ENCODE measurements around the gene P2RX3. TPM values are rescaled to one million over a fixed set of nuclear protein-coding genes. Genes with fewer than 3 reads are reported as not detected.

Gene P2RX3
- total RNA-seq, 2 donors from 2014 or later, result 0.40 TPM; not detected in 1

DNA sequence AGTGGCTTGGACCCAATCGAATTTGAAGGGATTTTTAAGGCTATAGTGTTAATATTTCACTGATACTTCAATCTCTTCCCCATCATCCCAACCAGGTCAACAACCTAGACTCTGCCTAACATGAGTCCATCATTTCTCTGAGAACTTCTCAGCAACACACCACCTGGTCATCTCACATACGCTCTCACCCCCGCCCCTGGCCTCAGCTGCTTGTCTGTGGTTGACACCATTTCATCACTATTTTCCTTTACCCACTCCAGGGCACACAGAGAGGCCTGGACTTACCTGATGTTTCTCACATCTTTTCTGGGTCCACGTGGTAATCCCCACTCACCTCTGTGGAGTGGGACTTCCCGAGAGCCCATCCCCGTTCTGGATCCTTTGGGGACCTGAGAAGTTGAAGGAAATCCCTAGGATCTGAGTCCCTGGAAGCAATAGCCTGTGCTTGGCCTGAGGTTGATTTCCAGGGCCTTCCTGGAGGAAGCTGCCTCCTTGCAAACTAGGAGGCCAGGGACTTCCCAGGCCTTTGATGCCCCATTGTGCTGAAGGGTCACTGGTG lies 3.2 kb downstream of the P2RX3 start:
- Histone ChIP-seq H3K9me3 (no peaks in the 10 kb centered on the region), H3K4me3 (no peak overlapping the region), H3K36me3 (no peaks in the 10 kb centered on the region), H3K27ac (no peak overlapping the region), H3K4me1 (replicated peaks) (no peaks in the 10 kb centered on the region), H3K27me3 (replicated peaks; ENCODE audit: insufficient read depth) (no peaks in the 10 kb centered on the region)
- intact Hi-C loops (cut with DNase I), result loop anchor here (10.0 kb wide), 1 partner anchor 183 kb away; no protein-coding TSS in a partner anchor
- TF ChIP-seq, protein P1, sequence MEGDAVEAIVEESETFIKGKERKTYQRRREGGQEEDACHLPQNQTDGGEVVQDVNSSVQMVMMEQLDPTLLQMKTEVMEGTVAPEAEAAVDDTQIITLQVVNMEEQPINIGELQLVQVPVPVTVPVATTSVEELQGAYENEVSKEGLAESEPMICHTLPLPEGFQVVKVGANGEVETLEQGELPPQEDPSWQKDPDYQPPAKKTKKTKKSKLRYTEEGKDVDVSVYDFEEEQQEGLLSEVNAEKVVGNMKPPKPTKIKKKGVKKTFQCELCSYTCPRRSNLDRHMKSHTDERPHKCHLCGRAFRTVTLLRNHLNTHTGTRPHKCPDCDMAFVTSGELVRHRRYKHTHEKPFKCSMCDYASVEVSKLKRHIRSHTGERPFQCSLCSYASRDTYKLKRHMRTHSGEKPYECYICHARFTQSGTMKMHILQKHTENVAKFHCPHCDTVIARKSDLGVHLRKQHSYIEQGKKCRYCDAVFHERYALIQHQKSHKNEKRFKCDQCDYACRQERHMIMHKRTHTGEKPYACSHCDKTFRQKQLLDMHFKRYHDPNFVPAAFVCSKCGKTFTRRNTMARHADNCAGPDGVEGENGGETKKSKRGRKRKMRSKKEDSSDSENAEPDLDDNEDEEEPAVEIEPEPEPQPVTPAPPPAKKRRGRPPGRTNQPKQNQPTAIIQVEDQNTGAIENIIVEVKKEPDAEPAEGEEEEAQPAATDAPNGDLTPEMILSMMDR (IDR thresholded peaks at IDR 0.05), result no peak
- TF ChIP-seq POLR2A (IDR thresholded peaks at IDR 0.05) (no peak), POLR2AphosphoS5 (IDR thresholded peaks at IDR 0.05) (no peak)
- 87% methylated on average over 6 of the region's 6 CpGs for WGBS
- DNase-seq (ENCODE audit: low spot score), result no peak

DNA sequence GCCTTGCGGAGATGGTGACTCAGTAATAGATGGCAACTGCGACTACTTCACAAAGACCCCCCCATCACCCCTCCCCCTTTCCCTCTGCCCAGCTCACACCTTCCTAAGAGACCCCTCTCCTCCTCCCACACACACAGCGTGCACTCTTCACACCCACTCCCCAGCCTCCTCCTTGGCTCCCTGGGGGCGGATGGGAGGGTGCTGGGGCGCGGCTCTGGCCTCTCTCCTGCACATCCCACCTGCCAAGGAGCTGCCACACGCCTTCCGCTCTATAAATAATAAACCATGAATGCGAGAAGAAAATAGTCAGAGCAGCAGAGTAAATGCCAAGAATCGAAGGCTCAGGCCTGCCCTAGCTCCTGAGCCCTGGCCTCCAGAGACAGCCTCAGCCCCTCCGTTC lies 4.5 kb downstream of the P2RX3 start:
- Histone ChIP-seq H3K27me3 (replicated peaks; ENCODE audit: insufficient read depth) (no peaks in the 10 kb centered on the region), H3K4me1 (replicated peaks) (no peaks in the 10 kb centered on the region), H3K27ac (no peak overlapping the region), H3K4me3 (no peak overlapping the region), H3K9me3 (no peaks in the 10 kb centered on the region), H3K36me3 (no peaks in the 10 kb centered on the region)
- TF ChIP-seq POLR2AphosphoS5 (IDR thresholded peaks at IDR 0.05) (no peak), POLR2A (IDR thresholded peaks at IDR 0.05) (no peak)
- TF ChIP-seq, protein P1 (IDR thresholded peaks at IDR 0.05), result no peak
- no peak for DNase-seq (ENCODE audit: low spot score)
- WGBS, result 51% methylated on average over 11 of the region's 11 CpGs
- intact Hi-C loops (cut with DNase I), result loop anchor here (10.0 kb wide), 1 partner anchor 182 kb away; no protein-coding TSS in a partner anchor

DNA sequence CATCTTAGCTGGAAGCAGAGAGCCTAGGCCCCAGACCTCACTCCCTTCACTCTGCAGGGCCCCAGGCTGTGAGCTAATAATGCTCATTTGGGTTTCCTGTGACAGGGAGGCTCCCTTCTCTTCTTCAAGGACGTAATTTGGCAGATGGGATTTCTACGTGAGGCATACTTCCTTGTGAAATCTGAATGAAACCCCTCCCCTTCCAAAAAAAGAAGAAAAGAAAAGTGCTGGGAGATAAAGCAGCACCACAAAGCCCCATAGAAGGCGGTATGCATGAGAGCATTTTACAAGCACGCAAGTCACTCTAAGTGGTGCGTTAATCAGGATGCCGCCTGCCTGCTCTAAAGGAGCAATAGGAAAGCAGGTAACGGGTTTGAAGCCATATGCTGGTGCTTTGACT lies 5.7 kb downstream of the P2RX3 start:
- intact Hi-C loops (cut with DNase I), result loop anchor here (10.0 kb wide), 1 partner anchor 181 kb away; no protein-coding TSS in a partner anchor
- TF ChIP-seq POLR2A (IDR thresholded peaks at IDR 0.05), result no peak
- TF ChIP-seq POLR2AphosphoS5 (IDR thresholded peaks at IDR 0.05), result no peak
- TF ChIP-seq, protein P1 (IDR thresholded peaks at IDR 0.05), result no peak

DNA sequence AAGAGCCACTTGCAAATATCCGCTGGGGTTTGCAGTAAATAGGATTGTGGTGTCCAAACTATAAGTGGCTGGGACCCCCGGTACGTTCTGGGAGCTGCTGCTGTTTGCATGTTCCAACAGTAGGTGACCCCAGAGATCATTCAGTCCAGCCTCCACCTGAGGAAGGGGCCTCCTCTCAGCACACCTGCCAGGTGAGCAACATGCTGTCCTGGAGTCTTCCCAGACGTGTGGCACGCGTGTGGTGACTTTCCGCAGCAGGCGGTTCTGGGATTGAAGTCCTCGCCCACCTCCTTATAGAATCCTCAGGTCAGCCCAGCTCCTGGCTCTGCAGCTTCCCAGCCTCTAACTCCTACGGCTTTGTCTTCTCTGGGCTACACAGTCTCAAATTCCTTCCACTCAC lies 6.7 kb downstream of the P2RX3 start:
- intact Hi-C loops (cut with DNase I), result loop anchor here (5.0 to 10.0 kb wide), 2 partner anchors 112 to 180 kb away; no protein-coding TSS in a partner anchor
- Histone ChIP-seq H3K4me3 (no peak overlapping the region), H3K36me3 (no peaks in the 10 kb centered on the region), H3K27ac (no peak overlapping the region), H3K9me3 (no peaks in the 10 kb centered on the region), H3K4me1 (replicated peaks) (no peaks in the 10 kb centered on the region), H3K27me3 (replicated peaks; ENCODE audit: insufficient read depth) (no peaks in the 10 kb centered on the region)
- no peak for TF ChIP-seq POLR2AphosphoS5 (IDR thresholded peaks at IDR 0.05)
- no peak for TF ChIP-seq POLR2A (IDR thresholded peaks at IDR 0.05)
- TF ChIP-seq, protein P1 (IDR thresholded peaks at IDR 0.05), result no peak
- no peak for DNase-seq (ENCODE audit: low spot score)
- WGBS, result 95% methylated on average over 10 of the region's 10 CpGs

More for the DNA sequence above, 5.7 kb downstream of the P2RX3 start:
- H3K4me1 ChIP-seq (replicated peaks), result no peaks in the 10 kb centered on the region
- H3K36me3 ChIP-seq, result no peaks in the 10 kb centered on the region
- H3K27me3 ChIP-seq (replicated peaks; ENCODE audit: insufficient read depth), result no peaks in the 10 kb centered on the region
- DNase-seq (ENCODE audit: low spot score), result no peak
- no peak overlapping the region for H3K4me3 ChIP-seq
- whole genome bisulfite sequencing, result 53% methylated on average over 7 of the region's 7 CpGs
- no peak overlapping the region for H3K27ac ChIP-seq
- no peaks in the 10 kb centered on the region for H3K9me3 ChIP-seq

Measured in prostate gland (tissue), 2 donors.